H9 (cell line): ENCODE results near the gene SIGLEC1. TPM values are rescaled to one million over a fixed set of nuclear protein-coding genes. Genes with fewer than 3 reads are reported as not detected.
A peak's percentile ranks its signal among the peaks of the same experiment; 100 is the strongest.

ENCODE experiments used
- DNase-seq: peaks from one replicate; pipeline ENCODE4 v3.0.0-alpha.2; 2017
- H2AFZ ChIP-seq: one replicate; pipeline ENCODE4 v1.6.1; 2013; ENCODE audit warnings: mild to moderate bottlenecking, low read length, control low read depth, moderate library complexity
- H2AK5ac ChIP-seq: 2 replicates; pipeline ENCODE4 v1.6.1; 2013; ENCODE audit warnings: low read length, control low read depth, mixed read lengths; ENCODE audit not compliant: insufficient read length
- H2BK120ac ChIP-seq: one replicate; pipeline ENCODE4 v1.6.1; 2013; ENCODE audit warnings: low read depth, mild to moderate bottlenecking, low read length, control low read depth, inconsistent platforms; ENCODE audit not compliant: poor library complexity, severe bottlenecking
- H2BK12ac ChIP-seq: 2 replicates; pipeline ENCODE4 v1.6.1; 2013; ENCODE audit warnings: low read length, control low read depth, mixed read lengths, low read depth; ENCODE audit not compliant: insufficient read length
- H2BK15ac ChIP-seq: 2 replicates; pipeline ENCODE4 v1.6.1; 2013; ENCODE audit warnings: low read depth, low read length, control low read depth
- H2BK20ac ChIP-seq: one replicate; pipeline ENCODE4 v1.6.1; 2013; ENCODE audit warnings: low read depth, mild to moderate bottlenecking, low read length, control low read depth, inconsistent platforms; ENCODE audit not compliant: poor library complexity, severe bottlenecking
- H2BK5ac ChIP-seq: 2 replicates; pipeline ENCODE4 v1.6.1; 2013; ENCODE audit warnings: low read length, control low read depth, mixed read lengths; ENCODE audit not compliant: insufficient read length
- H3K14ac ChIP-seq: 2 replicates; pipeline ENCODE4 v1.6.1; 2013; ENCODE audit warnings: low read length, control low read depth; ENCODE audit not compliant: insufficient read depth
- H3K18ac ChIP-seq: 2 replicates; pipeline ENCODE4 v1.6.1; 2013; ENCODE audit warnings: low read depth, mild to moderate bottlenecking, mixed read lengths, low read length, control low read depth; ENCODE audit not compliant: insufficient read length
- H3K23ac ChIP-seq: 2 replicates; pipeline ENCODE4 v1.6.1; 2013; ENCODE audit warnings: low read length, control low read depth, mixed read lengths, low read depth; ENCODE audit not compliant: insufficient read length
- H3K23me2 ChIP-seq: 2 replicates; pipeline ENCODE4 v1.6.1; 2013; ENCODE audit warnings: low read depth, mild to moderate bottlenecking, mixed read lengths, low read length, control low read depth; ENCODE audit not compliant: insufficient read length, poor library complexity, severe bottlenecking
- H3K27ac ChIP-seq: 2 replicates; pipeline ENCODE4 v1.5.1; 2013; ENCODE audit warnings: low read length, control low read depth, mixed read lengths, low read depth; ENCODE audit not compliant: insufficient read length
- H3K27me3 ChIP-seq: 2 replicates; pipeline ENCODE4 v1.6.1; 2013; ENCODE audit warnings: low read length, control low read depth, inconsistent platforms; ENCODE audit not compliant: insufficient read depth
- H3K4ac ChIP-seq: 2 replicates; pipeline ENCODE4 v1.6.1; 2013; ENCODE audit warnings: low read depth, mild to moderate bottlenecking, control low read depth, inconsistent platforms, low read length, moderate library complexity
- H3K4me1 ChIP-seq: 2 replicates; pipeline ENCODE4 v1.6.1; 2013; ENCODE audit warnings: low read length, control low read depth, inconsistent platforms; ENCODE audit not compliant: insufficient read depth
- H3K4me2 ChIP-seq: 2 replicates; pipeline ENCODE4 v1.6.1; 2013; ENCODE audit warnings: low read length, control low read depth, mixed read lengths; ENCODE audit not compliant: insufficient read length, insufficient read depth
- H3K56ac ChIP-seq: 2 replicates; pipeline ENCODE4 v1.6.1; 2013; ENCODE audit warnings: low read depth, mild to moderate bottlenecking, mixed read lengths, low read length, control low read depth; ENCODE audit not compliant: insufficient read length
- H3K79me1 ChIP-seq: 2 replicates; pipeline ENCODE4 v1.6.1; 2013; ENCODE audit warnings: low read depth, mild to moderate bottlenecking, moderate library complexity, low read length, control low read depth, inconsistent platforms; ENCODE audit not compliant: insufficient read depth, poor library complexity, severe bottlenecking
- H3K79me2 ChIP-seq: 2 replicates; pipeline ENCODE4 v1.6.1; 2013; ENCODE audit warnings: low read length, control low read depth, inconsistent platforms; ENCODE audit not compliant: insufficient read depth
- H3K9ac ChIP-seq: 2 replicates; pipeline ENCODE4 v1.6.1; 2013; ENCODE audit warnings: low read length, control low read depth, mixed read lengths; ENCODE audit not compliant: insufficient read length; ENCODE audit errors: extremely low read depth
- H3K9me3 ChIP-seq: one replicate; pipeline ENCODE4 v1.6.1; 2013; ENCODE audit warnings: low read depth, low read length, inconsistent platforms; ENCODE audit not compliant: control insufficient read depth
- H3T11ph ChIP-seq: one replicate; pipeline ENCODE4 v1.6.1; 2013; ENCODE audit warnings: mild to moderate bottlenecking, low read length, control low read depth, inconsistent platforms
- H4K20me1 ChIP-seq: one replicate; pipeline ENCODE4 v1.6.1; 2013; ENCODE audit not compliant: control insufficient read depth, insufficient read length, insufficient read depth
- H4K5ac ChIP-seq: 2 replicates; pipeline ENCODE4 v1.6.1; 2013; ENCODE audit warnings: low read depth, mild to moderate bottlenecking, mixed read lengths, low read length, control low read depth; ENCODE audit not compliant: insufficient read length
- H4K8ac ChIP-seq: replicated peaks from 2 replicates; pipeline ENCODE4 v1.6.1; 2013; ENCODE audit warnings: low read length, control low read depth, mixed read lengths, low read depth; ENCODE audit not compliant: insufficient read length
- H4K91ac ChIP-seq: 2 replicates; pipeline ENCODE4 v1.6.1; 2013; ENCODE audit warnings: low read depth, mild to moderate bottlenecking, moderate library complexity, mixed read lengths, low read length, control low read depth; ENCODE audit not compliant: insufficient read length
- H3K27ac Mint-ChIP-seq, 3 experiments: 2 replicates in 2 of 3; 3 replicates in 1 of 3; pipeline ENCODE4 v1.8.0; 2020 to 2021; ENCODE audit warnings: mixed read lengths in 3 of 3, mild to moderate bottlenecking in 1 of 3, moderate library complexity in 1 of 3
- H3K27me3 Mint-ChIP-seq: 2 replicates; pipeline ENCODE4 v1.8.0; 2021; ENCODE audit warnings: low read depth, mild to moderate bottlenecking, moderate library complexity, mixed read lengths
- H3K36me3 Mint-ChIP-seq, 3 experiments: 2 replicates in 2 of 3; 3 replicates in 1 of 3; pipeline ENCODE4 v1.8.0; 2020 to 2021; ENCODE audit warnings: low read depth in 3 of 3, mixed read lengths in 3 of 3; ENCODE audit not compliant: insufficient read depth in 1 of 3
- H3K4me1 Mint-ChIP-seq, 2 experiments: 2 replicates each; pipeline ENCODE4 v1.8.0; 2020; ENCODE audit warnings: mixed read lengths in 2 of 2
- H3K4me3 Mint-ChIP-seq, 2 experiments: 2 replicates in 1 of 2; 3 replicates in 1 of 2; pipeline ENCODE4 v1.8.0; 2020 to 2021; ENCODE audit warnings: mild to moderate bottlenecking in 2 of 2, mixed read lengths in 2 of 2, moderate library complexity in 1 of 2
- H3K9me3 Mint-ChIP-seq, 2 experiments: 2 replicates in 1 of 2; 3 replicates in 1 of 2; pipeline ENCODE4 v1.8.0; 2020; ENCODE audit warnings: mild to moderate bottlenecking in 2 of 2, mixed read lengths in 2 of 2, moderate library complexity in 1 of 2
- CTCF ChIP-seq: fragments of 200-600 bp; sonication (generic); conservative IDR thresholded peaks from 3 replicates; pipeline ENCODE4 v1.8.0; 2021; ENCODE audit warnings: antibody characterized with exemption, mild to moderate bottlenecking
- WGBS: extraction: QIAGEN DNeasy Blood & Tissue Kit; methylation state at CpG from one replicate; pipeline ENCODE4 v1.1.7; 2013; ENCODE audit warnings: missing lambda C conversion rate, low lambda C conversion rate, mixed read lengths; ENCODE audit not compliant: insufficient read length; ENCODE audit errors: extremely low coverage; 5-methylcytosine and 5-hydroxymethylcytosine counted together
- total RNA-seq: library from RNA; stranded (reverse); gene quantifications from 2 replicates; pipeline ENCODE4 v1.2.1, GENCODE V29; 2021

The SIGLEC1 gene
- total RNA-seq, 1 experiment from 2014 or later: not detected

DNA sequence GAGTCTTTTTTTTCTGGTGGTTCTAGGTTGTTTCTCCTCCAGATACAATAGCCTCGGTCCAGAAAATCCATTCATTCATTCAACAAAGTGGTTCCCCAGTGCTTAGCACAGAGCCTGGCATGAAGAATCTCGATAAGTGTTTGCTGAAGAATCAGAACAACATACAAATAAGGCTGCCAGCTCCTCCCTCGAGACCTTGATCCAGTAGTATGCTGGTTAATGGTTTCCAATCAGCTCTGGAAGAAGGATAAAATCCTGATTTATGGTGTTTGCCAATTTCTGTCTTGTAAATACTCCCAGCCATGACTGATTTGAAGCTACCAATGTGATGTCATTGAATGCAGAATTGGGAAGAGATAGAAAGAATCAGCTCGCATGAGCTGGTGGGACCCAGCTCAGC, 23.4 kb upstream of the SIGLEC1 start:
- Histone ChIP-seq H4K91ac (no peak overlapping the region), H4K20me1 (no peaks in the 10 kb centered on the region), H3K9me3 (no peaks in the 10 kb centered on the region), H2BK20ac (no peak overlapping the region), H2AFZ (no peak overlapping the region), H2BK12ac (no peak overlapping the region), H3K27me3 (no peaks in the 10 kb centered on the region; the same call in 1 of the 2 replicates), H2BK120ac (no peak overlapping the region), H3K18ac (no peak overlapping the region), H3K4me2 (no peak overlapping the region), H3K23me2 (no peaks in the 10 kb centered on the region), H2AK5ac (no peak overlapping the region), H3K14ac (no peak overlapping the region), H3K79me1 (no peaks in the 10 kb centered on the region), H3T11ph (no peak overlapping the region), H4K5ac (no peak overlapping the region), H3K9ac (no peak overlapping the region), H3K4me1 (no peaks in the 10 kb centered on the region; the same call in 1 of the 2 replicates), H2BK15ac (no peak overlapping the region), H3K56ac (no peak overlapping the region), H3K4ac (no peak overlapping the region), H3K23ac (no peak overlapping the region), H3K27ac (no peak overlapping the region), H2BK5ac (no peak overlapping the region), H4K8ac (no peak overlapping the region), H3K79me2 (no peaks in the 10 kb centered on the region)
- WGBS: no CpG with 5 or more reads among the region's 4 CpGs
- no peaks in the 10 kb centered on the region for H3K9me3 Mint-ChIP-seq
- no peak overlapping the region for H3K4me3 Mint-ChIP-seq
- peaks cover 34% of the 10 kb centered on the region for H3K27me3 Mint-ChIP-seq
- peaks cover 10 to 38% of the 10 kb centered on the region in 2 experiments for H3K4me1 Mint-ChIP-seq
- DNase-seq: peak; percentile 12
- H3K27ac Mint-ChIP-seq: no peak overlapping the region; a peak in 1 of 7 replicates
- no peaks in the 10 kb centered on the region for H3K36me3 Mint-ChIP-seq
- TF ChIP-seq CTCF: no peak
